NCI-H460 (cell line): ENCODE measurements around the gene NR5A2. TPM values are rescaled to one million over a fixed set of nuclear protein-coding genes. Genes with fewer than 3 reads are reported as not detected.
"Not testable (repeated sequence)": the region's sequence is repeated elsewhere in the genome, so short reads cannot be mapped to it uniquely, and the experiment has no call there.

Experiments
- DNase-seq: peaks from one replicate; pipeline ENCODE4 v3.0.0-alpha.2; 2016; ENCODE audit warnings: low read depth; ENCODE audit errors: extremely low read depth
- total RNA-seq: library from RNA; depleted of rRNA; stranded (reverse); fragments of >200 nt; shearing (Covaris generic); gene quantifications from 2 replicates; pipeline ENCODE4 v1.2.3, GENCODE V29; 2014

Gene NR5A2
- total RNA-seq, 1 experiment from 2014 or later = 0.10 TPM

- DNase-seq = not testable (repeated sequence)
These were observed 159.8 kb downstream of the NR5A2 start for GRCh38 chr1:200187332-200187731.

- DNase-seq = no peak
These were observed 164.5 kb downstream of the NR5A2 start for GRCh38 chr1:200191993-200192392.

GRCh38 chr1:200194477-200194876 lies 167.0 kb downstream of the NR5A2 start:
- DNase-seq = no peak

- no peak for DNase-seq
These were observed 170.7 kb downstream of the NR5A2 start for GRCh38 chr1:200198236-200198635.

GRCh38 chr1:200205216-200205995 lies 177.9 kb downstream of the NR5A2 start:
- no peak for DNase-seq

GRCh38 chr1:200206340-200206739 lies 178.8 kb downstream of the NR5A2 start:
- DNase-seq = no peak

- DNase-seq = no peak
These were observed 179.3 kb downstream of the NR5A2 start for GRCh38 chr1:200206761-200207160.

- no peak for DNase-seq
These were observed 180.2 kb downstream of the NR5A2 start for GRCh38 chr1:200207711-200208126.

GRCh38 chr1:200211157-200211556 lies 183.6 kb downstream of the NR5A2 start:
- no peak for DNase-seq

GRCh38 chr1:200213392-200213791 lies 185.9 kb downstream of the NR5A2 start:
- DNase-seq = no peak

GRCh38 chr1:200213921-200214320 lies 186.4 kb downstream of the NR5A2 start:
- no peak for DNase-seq

GRCh38 chr1:200215350-200215749 lies 187.8 kb downstream of the NR5A2 start:
- no peak for DNase-seq

- no peak for DNase-seq
These were observed 190.2 kb downstream of the NR5A2 start for GRCh38 chr1:200217703-200218102.

- no peak for DNase-seq
These were observed 194.2 kb downstream of the NR5A2 start for GRCh38 chr1:200221614-200222282.

GRCh38 chr1:200223207-200223606 lies 195.7 kb downstream of the NR5A2 start:
- DNase-seq = no peak

- no peak for DNase-seq
These were observed 196.1 kb downstream of the NR5A2 start for GRCh38 chr1:200223613-200224012.

- no peak for DNase-seq
These were observed 196.8 kb downstream of the NR5A2 start for GRCh38 chr1:200224315-200224714.

GRCh38 chr1:200226268-200226968 lies 198.9 kb downstream of the NR5A2 start:
- no peak for DNase-seq

GRCh38 chr1:200226969-200227303 lies 199.4 kb downstream of the NR5A2 start:
- no peak for DNase-seq
